Measurements from ENCODE around the gene RAB5B.
"Not testable (repeated sequence)": the region's sequence is repeated elsewhere in the genome, so short reads cannot be mapped to it uniquely, and the experiment has no call there.

Gene RAB5B

GRCh38 chr12:55983232-55983842 lies 9.5 kb downstream of the RAB5B start:
- no peak for DNase-seq (ENCODE audit: low spot score)

DNA sequence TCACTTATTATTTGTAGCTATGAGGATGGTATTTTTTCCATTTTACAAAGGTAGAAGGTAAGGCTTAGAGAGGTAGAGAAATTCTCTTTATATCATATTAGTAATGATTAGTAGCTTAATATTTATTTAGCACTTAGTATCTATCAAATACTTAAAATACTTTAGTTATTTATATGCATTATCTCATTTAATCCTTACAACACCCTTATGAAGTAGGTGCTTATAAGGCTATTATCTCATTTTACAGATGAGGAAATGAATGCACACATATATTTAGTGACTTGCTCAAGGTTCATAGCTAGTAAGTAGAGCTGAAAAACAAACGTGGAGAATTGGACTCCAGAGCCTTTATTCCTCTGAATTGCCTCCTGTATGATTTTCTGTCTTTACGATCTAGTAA lies 11.0 kb downstream of the RAB5B start:
- no peak for DNase-seq (ENCODE audit: low spot score)

DNA sequence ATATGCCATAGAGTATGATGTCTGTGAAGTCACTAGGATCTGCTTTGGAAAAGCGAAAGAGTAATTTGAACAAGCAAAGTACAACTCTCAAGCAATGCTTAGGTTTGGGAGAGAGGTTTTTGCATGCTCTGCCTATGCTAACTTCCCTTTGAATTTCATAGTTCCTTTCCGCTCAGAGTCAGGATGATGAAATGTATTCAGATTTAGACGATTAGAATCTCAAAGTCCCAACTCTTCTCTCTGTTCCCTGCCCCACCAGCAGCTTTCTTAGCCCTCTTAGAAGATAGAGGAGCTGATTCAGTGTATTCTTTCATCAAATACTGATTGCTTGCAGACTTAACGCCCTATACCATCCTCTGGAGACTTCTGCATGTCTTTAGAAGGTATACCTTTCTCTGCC lies 11.5 kb downstream of the RAB5B start:
- DNase-seq (ENCODE audit: low spot score) = no peak

GRCh38 chr12:55985976-55986375 lies 12.1 kb downstream of the RAB5B start:
- not testable (repeated sequence) for DNase-seq (ENCODE audit: low spot score)

DNA sequence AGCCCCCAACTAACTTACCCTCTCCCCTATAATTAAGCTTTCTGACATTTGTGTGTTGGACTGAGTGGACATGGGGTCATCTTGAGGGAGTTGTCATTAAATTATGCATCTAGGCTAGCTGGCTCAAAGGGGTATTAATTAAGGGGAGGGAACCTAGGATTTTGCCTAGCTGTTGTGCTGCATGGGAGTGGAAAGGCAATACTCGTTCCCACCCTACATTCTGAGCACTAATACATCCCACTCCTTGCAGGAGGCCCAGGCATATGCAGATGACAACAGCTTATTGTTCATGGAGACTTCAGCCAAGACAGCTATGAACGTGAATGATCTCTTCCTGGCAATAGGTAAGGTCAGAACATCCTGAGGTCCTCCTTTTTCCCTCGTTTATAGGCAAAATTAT lies 17.2 kb downstream of the RAB5B start:
- DNase-seq (ENCODE audit: low spot score) = no peak

GRCh38 chr12:55993230-55993853 lies 19.5 kb downstream of the RAB5B start:
- DNase-seq (ENCODE audit: low spot score) = no peak

GRCh38 chr12:55995366-55995765 lies 21.5 kb downstream of the RAB5B start:
- no peak for DNase-seq (ENCODE audit: low spot score)

DNA sequence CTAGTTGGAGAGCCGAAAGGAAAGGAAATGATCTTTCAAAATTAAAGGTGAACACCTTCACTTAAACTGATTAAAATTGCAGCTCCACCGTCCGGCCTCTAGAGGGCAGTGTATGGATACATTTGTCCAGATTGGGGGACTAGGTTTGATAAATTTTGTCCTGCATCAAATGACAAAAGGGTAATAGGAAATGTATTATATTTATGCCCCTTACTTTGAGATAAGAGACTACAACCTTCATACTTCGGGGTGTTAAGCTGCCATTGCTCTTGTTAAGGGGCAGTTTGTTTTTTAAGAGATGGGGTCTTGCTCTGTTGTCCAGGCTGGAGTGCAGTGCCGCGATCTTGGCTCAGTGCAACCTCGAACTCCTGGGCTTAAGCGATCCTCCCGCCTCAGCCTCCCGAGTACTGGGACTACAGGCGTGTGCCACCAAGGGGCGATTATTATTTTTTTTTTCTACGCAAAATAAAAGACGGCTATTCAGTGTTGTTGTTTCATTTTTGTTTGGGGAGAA lies 22.4 kb downstream of the RAB5B start:
- DNase-seq (ENCODE audit: low spot score) = peak; percentile 76

- peak; percentile 17 for DNase-seq (ENCODE audit: low spot score)
Observed at GRCh38 chr12:55996715-55997534, 23.0 kb downstream of the RAB5B start, which contains the start of gene SUOX. TSS of gene SUOX (plus strand) at chr12:55997276. CDS start at chr12:56002222, 4,946 bp downstream.

GRCh38 chr12:55997535-55997859 lies 23.6 kb downstream of the RAB5B start:
- no peak for DNase-seq (ENCODE audit: low spot score)

DNA sequence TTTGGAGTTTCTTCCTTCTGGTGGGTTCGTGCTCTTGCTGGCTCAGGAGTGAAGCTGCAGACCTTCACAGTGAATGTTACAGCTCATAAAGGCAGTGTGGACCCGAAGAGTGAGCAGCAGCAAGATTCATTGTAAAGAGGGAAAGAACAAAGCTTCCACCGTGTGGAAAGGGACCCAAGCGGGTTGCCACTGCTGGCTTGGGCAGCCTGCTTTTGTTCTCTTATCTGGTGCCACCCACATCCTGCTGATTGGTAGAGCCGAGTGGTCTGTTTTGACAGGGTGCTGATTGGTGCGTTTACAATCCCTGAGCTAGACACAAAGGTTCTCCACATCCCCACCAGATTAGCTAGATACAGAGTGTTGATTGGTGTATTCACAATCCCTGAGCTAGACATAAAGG lies 25.6 kb downstream of the RAB5B start:
- not testable (repeated sequence) for DNase-seq (ENCODE audit: low spot score)

- DNase-seq (ENCODE audit: low spot score) = not testable (repeated sequence)
Observed at GRCh38 chr12:55999999-56000540, 26.2 kb downstream of the RAB5B start.

- no peak for DNase-seq (ENCODE audit: low spot score)
Observed at GRCh38 chr12:56001487-56002100, 27.7 kb downstream of the RAB5B start.

DNA sequence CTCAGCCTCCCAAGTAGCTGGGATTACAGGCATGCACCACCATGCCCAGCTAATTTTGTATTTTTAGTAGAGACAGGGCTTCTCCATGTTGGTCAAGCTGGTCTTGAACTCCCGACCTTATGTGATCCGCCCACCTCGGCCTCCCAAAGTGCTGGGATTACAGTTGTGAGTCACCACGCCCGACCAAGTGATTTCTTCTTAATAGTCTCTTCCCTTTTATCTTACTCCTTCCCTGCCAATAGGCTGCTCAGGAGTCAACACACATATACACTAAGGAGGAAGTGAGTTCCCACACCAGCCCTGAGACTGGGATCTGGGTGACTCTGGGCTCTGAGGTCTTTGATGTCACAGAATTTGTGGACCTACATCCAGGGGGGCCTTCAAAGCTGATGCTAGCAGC lies 29.5 kb downstream of the RAB5B start:
- DNase-seq (ENCODE audit: low spot score) = not testable (repeated sequence)

DNA sequence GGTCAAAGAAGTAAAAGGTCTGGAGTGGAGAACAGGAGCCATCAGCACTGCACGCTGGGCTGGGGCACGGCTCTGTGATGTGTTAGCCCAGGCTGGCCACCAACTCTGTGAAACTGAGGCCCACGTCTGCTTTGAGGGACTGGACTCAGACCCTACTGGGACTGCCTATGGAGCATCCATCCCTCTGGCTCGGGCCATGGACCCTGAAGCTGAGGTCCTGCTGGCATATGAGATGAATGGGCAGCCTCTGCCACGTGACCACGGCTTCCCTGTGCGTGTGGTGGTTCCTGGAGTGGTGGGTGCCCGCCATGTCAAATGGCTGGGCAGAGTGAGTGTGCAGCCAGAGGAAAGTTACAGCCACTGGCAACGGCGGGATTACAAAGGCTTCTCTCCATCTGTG lies 30.3 kb downstream of the RAB5B start:
- no peak for DNase-seq (ENCODE audit: low spot score)

GRCh38 chr12:56007564-56008559 lies 34.0 kb downstream of the RAB5B start:
- DNase-seq (ENCODE audit: low spot score) = peak; percentile 71

GRCh38 chr12:56010111-56010570 lies 36.3 kb downstream of the RAB5B start:
- no peak for DNase-seq (ENCODE audit: low spot score)

GRCh38 chr12:56011509-56012090 lies 37.7 kb downstream of the RAB5B start:
- no peak for DNase-seq (ENCODE audit: low spot score)

- DNase-seq (ENCODE audit: low spot score) = no peak
Observed at GRCh38 chr12:56013482-56013881, 39.6 kb downstream of the RAB5B start.

DNA sequence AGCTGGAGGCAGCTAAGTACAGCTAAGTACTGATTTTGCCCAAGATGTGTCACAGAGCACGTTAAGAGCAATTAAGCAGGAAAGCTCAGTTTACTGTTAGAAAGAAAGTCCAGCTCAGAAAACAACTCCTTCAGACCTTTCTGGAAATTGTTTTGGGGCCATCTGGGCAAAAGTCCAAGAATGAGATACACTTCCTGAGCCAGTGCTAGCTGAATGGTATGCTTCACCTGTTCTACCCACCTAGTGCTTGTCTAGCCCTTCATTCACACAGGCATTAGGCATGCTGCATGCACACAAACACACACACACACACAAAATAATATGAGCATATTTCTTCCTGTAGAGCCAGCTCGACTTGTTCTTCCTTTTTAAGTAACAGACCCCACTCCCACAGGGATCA lies 40.3 kb downstream of the RAB5B start:
- no peak for DNase-seq (ENCODE audit: low spot score)

Data from CD4-positive, alpha-beta T cell treated with Interleukin-6 at 100 ng/mL for 8 hours (primary cell).